CD4-positive, alpha-beta T cell treated with Interleukin-1 beta for 1 hour (primary cell): ENCODE results near the gene PCDHGB7.
A peak's percentile ranks its signal among the peaks of the same experiment; 100 is the strongest.
"Not testable (repeated sequence)": the region's sequence is repeated elsewhere in the genome, so short reads cannot be mapped to it uniquely, and the experiment has no call there.

Source experiments
- DNase-seq, 2 donors: peaks; one replicate each; pipeline ENCODE4 v3.0.0-alpha.2; 2020 to 2022

The PCDHGB7 gene

GRCh38 chr5:141417494-141418172 lies at the start of gene PCDHGB7:
Gene PCDHGB7, plus strand, starts transcription at chr5:141417677. Its CDS starts 183 bp downstream, at chr5:141417860.
- DNase-seq: peak; percentile 46 to 47

GRCh38 chr5:141369994-141370848 lies 47.3 kb upstream of the PCDHGB7 start, which contains the start of gene PCDHGB3:
Gene PCDHGB3, plus strand, starts transcription at chr5:141370242. Its CDS starts 153 bp downstream, at chr5:141370395.
- DNase-seq: peak; percentile 33 to 40

GRCh38 chr5:141371572-141372475 lies 45.7 kb upstream of the PCDHGB7 start:
- DNase-seq: no peak

- DNase-seq: no peak
These were observed 43.7 kb upstream of the PCDHGB7 start, which contains the start of gene PCDHGA6 for GRCh38 chr5:141373673-141374317. Gene PCDHGA6, plus strand, starts transcription at chr5:141373891. Its CDS starts 193 bp downstream, at chr5:141374084.

GRCh38 chr5:141374627-141375026 lies 42.9 kb upstream of the PCDHGB7 start:
- no peak for DNase-seq

GRCh38 chr5:141375444-141376155 lies 41.9 kb upstream of the PCDHGB7 start:
- not testable (repeated sequence) for DNase-seq

GRCh38 chr5:141382469-141383294 lies 34.8 kb upstream of the PCDHGB7 start, which contains the start of gene PCDHGA7:
Gene PCDHGA7, plus strand, starts transcription at chr5:141382742. Its CDS starts 158 bp downstream, at chr5:141382900.
- DNase-seq: no peak

- DNase-seq: no peak
These were observed 34.1 kb upstream of the PCDHGB7 start for GRCh38 chr5:141383345-141383744.

GRCh38 chr5:141384471-141385267 lies 32.8 kb upstream of the PCDHGB7 start:
- no peak for DNase-seq

- peak; percentile 15 to 22 for DNase-seq
These were observed 29.7 kb upstream of the PCDHGB7 start, which contains the start of gene PCDHGB4 for GRCh38 chr5:141387557-141388311. Gene PCDHGB4, plus strand, starts transcription at chr5:141387698. Its CDS starts 187 bp downstream, at chr5:141387885.

- DNase-seq: no peak
These were observed 28.8 kb upstream of the PCDHGB7 start for GRCh38 chr5:141388661-141389060.

- no peak for DNase-seq
These were observed 28.1 kb upstream of the PCDHGB7 start for GRCh38 chr5:141389153-141390042.

GRCh38 chr5:141392429-141393198 lies 24.9 kb upstream of the PCDHGB7 start, which contains the start of gene PCDHGA8:
Gene PCDHGA8, plus strand, starts transcription at chr5:141392633. Its CDS starts 181 bp downstream, at chr5:141392814.
- DNase-seq: no peak

GRCh38 chr5:141393267-141393666 lies 24.2 kb upstream of the PCDHGB7 start:
- no peak for DNase-seq

GRCh38 chr5:141394401-141395187 lies 22.9 kb upstream of the PCDHGB7 start:
- not testable (repeated sequence) for DNase-seq
